GM23248 (cell line): ENCODE data around the gene INTS2.
"Not testable (repeated sequence)": the region's sequence is repeated elsewhere in the genome, so short reads cannot be mapped to it uniquely, and the experiment has no call there.

ENCODE experiments used
- EZH2 ChIP-seq: fragments of 200-600 bp; sonication (generic); IDR thresholded peaks from 2 replicates; pipeline ENCODE4 v1.6.1; 2018; ENCODE audit warnings: antibody characterized with exemption, mild to moderate bottlenecking; ENCODE audit not compliant: insufficient read depth, poor library complexity, severe bottlenecking
- EZH2phosphoT487 ChIP-seq: fragments of 200-600 bp; sonication (generic); IDR thresholded peaks from 2 replicates; pipeline ENCODE4 v1.6.1; 2018; ENCODE audit warnings: antibody characterized with exemption, moderate library complexity, mild to moderate bottlenecking, low read depth; ENCODE audit not compliant: insufficient read depth

DNA sequence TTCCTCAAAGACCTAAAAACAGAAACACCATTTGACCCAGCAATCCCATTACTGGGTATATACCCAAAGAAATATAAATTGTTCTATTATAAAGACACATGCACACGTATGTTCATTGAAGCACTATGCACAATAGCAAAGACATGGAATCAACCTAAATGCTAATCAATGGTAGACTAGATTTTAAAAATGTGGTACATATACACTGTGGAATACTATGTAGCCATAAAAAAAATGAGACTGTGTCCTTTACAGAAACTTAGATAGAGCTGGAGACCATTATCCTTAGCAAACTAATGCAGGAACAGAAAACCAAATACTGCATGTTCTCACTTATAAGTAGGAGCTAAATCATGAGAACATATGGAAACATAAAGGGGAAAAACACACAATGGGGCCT is 100.9 kb downstream of the INTS2 start:
- not testable (repeated sequence) for TF ChIP-seq EZH2, EZH2phosphoT487
